C4-2B (cell line): ENCODE data around the gene GALNT8.

Experiments
- H3K27ac ChIP-seq: fragments of 450-650 bp; 2 replicates; pipeline ENCODE4 v1.5.1; 2017
- CTCF ChIP-seq: fragments of 450-650 bp; conservative IDR thresholded peaks from 2 replicates; pipeline ENCODE4 v1.5.1; 2017; ENCODE audit warnings: mild to moderate bottlenecking
- ZFX ChIP-seq: fragments of 450-650 bp; IDR thresholded peaks from 2 replicates; pipeline ENCODE4 v1.6.1; 2017

GALNT8 gene

GRCh38 chr12:4784404-4785054, 64.3 kb downstream of the GALNT8 start:
- TF ChIP-seq CTCF (no peak), ZFX (no peak)

GRCh38 chr12:4786795-4787194, 66.6 kb downstream of the GALNT8 start:
- no peak overlapping the region for H3K27ac ChIP-seq
- TF ChIP-seq ZFX (no peak), CTCF (no peak)

More at GRCh38 chr12:4784404-4785054, 64.3 kb downstream of the GALNT8 start:
- H3K27ac ChIP-seq, result no peak overlapping the region

- no peak overlapping the region for H3K27ac ChIP-seq
- TF ChIP-seq CTCF, result no peak
- no peak for TF ChIP-seq ZFX
These were observed 67.8 kb downstream of the GALNT8 start for GRCh38 chr12:4787965-4788364.

GRCh38 chr12:4789776-4790175, 69.6 kb downstream of the GALNT8 start:
- no peak overlapping the region for H3K27ac ChIP-seq
- TF ChIP-seq ZFX (no peak), CTCF (no peak)

GRCh38 chr12:4791497-4791896, 71.3 kb downstream of the GALNT8 start:
- TF ChIP-seq CTCF (no peak), ZFX (no peak)
- H3K27ac ChIP-seq, result no peak overlapping the region

- H3K27ac ChIP-seq, result no peak overlapping the region
- TF ChIP-seq CTCF, result no peak
- no peak for TF ChIP-seq ZFX
These were observed 74.3 kb downstream of the GALNT8 start for GRCh38 chr12:4794491-4794890.

- TF ChIP-seq CTCF (no peak), ZFX (no peak)
- H3K27ac ChIP-seq, result no peak overlapping the region
These were observed 76.0 kb downstream of the GALNT8 start for GRCh38 chr12:4796216-4796615.
